AG20443 (cell line): ENCODE measurements around the gene INPP5J.

ENCODE experiments used
- DNase-seq: peaks from one replicate; pipeline ENCODE4 v3.0.0; 2012; ENCODE audit warnings: low spot score, mixed read lengths

The INPP5J gene

DNA sequence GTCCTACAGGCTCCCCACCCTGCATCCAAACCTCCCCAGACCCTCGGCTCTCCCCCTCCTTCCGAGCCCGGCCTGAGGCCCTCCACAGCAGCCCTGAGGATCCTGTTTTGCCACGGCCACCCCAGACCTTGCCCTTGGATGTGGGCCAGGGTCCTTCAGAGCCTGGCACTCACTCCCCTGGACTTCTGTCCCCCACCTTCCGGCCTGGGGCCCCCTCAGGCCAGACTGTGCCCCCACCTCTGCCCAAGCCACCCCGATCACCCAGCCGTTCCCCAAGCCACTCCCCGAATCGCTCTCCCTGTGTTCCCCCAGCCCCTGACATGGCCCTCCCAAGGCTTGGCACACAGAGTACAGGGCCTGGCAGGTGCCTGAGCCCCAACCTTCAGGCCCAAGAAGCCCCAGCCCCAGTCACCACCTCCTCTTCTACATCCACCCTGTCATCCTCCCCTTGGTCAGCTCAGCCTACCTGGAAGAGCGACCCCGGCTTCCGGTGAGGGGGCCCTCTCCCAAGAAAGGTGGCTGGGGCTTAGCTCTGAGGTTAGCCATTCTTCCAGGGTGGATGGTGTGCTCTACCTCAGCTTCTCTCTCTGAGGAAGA, 2.9 kb downstream of the INPP5J start:
- no peak for DNase-seq

DNA sequence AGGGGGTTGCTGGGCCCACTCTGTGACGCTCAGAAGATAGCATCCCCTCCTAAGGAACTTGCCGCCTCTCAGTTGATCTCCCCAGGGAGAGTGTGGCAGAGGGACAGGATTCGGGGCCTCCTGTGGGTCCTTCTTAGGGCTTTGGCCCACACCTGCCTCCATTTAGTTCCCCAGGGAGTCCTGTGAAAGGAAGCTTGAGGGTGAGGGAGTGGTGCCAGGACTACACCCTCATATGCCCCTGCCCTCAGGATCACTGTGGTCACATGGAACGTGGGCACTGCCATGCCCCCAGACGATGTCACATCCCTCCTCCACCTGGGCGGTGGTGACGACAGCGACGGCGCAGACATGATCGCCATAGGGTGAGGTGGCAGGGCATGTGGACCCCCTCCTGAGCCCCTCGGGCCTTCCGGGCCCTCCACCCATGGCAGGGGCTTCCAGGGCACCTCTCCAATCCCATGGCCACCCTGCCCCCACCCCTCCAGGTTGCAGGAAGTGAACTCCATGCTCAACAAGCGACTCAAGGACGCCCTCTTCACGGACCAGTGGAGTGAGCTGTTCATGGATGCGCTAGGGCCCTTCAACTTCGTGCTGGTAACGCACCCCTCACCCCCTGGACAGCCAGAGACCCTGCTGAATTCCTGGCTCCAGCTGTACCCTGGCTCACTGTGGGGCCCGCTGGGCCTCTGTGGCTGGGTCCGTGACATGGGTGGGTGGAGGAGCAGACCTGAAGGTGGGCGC, 3.5 kb downstream of the INPP5J start:
- DNase-seq: no peak

DNA sequence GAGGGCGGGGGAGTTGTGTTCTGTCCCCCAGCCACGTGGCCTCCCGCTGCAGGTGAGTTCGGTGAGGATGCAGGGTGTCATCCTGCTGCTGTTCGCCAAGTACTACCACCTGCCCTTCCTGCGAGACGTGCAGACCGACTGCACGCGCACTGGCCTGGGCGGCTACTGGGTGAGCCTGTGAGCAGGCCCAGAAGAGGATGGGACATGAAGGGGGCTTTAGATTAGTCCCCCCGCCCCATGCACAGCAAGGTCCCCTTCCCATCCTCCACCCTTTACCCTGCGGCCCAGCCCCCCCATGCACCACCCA, 4.1 kb downstream of the INPP5J start:
- no peak for DNase-seq

DNA sequence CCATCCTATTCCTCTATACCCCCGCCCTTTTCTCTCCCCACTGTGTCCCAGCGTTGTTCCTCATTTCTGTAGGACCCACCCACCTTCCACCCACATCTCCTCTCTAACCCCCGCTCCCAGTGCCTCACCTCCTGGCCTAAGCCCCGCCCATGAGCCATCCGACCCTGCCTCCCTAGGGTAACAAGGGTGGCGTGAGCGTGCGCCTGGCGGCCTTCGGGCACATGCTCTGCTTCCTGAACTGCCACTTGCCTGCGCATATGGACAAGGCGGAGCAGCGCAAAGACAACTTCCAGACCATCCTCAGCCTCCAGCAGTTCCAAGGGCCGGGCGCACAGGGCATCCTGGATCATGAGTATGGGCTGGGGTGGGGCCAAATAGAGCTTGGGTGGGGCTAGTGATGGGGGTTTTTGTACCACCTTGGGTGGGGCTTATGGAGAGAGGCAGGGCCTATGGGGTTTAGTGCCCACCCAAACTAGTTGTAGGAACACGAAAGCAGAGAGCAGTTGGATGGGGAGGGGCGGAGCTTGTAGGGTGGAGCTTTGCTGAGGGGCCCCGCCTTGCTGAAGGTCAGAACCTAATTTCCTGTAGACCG, 4.5 kb downstream of the INPP5J start:
- no peak for DNase-seq

DNA sequence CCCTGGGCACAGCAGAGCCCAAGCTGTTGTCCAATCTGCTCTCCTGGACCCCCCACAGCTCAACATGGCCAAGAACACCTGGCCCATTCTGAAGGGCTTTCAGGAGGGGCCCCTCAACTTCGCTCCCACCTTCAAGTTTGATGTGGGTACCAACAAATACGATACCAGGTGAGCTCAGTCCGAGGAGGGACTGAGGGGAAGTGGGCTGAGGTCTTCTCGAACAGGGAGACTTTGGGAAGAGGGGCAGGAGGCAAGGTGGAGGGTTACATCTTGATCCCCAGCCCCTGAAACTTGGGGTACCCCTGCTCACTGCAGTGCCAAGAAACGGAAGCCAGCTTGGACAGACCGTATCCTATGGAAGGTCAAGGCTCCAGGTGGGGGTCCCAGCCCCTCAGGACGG, 5.4 kb downstream of the INPP5J start:
- no peak for DNase-seq

DNA sequence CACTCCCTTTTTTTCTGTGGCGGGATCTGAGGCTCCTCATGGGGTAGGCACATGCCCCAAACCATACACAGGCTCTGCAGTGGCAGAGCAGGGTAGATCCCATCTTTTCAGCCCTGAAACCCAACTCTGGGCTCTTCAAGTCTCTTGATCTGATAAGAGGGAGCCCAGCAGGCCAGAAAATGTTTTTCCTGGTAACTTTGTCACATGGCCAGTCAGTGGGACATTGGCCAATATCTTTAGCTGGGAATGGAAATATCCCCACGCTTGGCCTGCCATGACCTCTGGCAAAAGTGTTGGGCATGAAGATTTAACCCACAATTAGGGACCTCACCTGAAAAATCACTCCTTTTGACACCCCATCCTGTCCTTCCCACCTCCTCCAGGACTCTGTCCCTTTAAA, 8.1 kb downstream of the INPP5J start:
- no peak for DNase-seq

DNA sequence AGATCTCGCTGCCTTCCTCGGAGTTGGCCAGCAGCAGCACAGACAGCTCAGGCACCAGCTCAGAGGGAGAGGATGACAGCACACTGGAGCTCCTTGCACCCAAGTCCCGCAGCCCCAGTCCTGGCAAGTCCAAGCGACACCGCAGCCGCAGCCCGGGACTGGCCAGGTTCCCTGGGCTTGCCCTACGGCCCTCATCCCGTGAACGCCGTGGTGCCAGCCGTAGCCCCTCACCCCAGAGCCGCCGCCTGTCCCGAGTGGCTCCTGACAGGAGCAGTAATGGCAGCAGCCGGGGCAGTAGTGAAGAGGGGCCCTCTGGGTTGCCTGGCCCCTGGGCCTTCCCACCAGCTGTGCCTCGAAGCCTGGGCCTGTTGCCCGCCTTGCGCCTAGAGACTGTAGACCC, 11.1 kb downstream of the INPP5J start:
- no peak for DNase-seq

DNA sequence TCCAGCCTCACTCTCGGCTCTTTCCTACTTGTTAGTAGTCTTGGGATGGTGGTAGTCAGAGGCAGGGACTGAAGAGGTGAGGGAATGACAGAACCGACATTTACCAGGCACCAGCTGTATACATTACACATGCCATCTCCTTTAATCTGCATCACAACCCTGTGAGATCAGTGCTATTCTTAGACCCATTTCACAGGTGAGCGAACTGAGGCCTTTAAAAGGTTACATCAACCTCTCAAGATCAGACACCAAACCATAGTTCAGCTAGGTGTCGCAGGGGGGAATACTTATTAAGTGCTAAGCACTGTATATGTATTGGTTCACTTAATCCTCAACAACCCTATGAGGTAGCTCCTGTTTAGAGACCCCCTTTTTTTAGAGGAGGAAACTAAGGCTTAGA, 11.9 kb downstream of the INPP5J start:
- no peak for DNase-seq

DNA sequence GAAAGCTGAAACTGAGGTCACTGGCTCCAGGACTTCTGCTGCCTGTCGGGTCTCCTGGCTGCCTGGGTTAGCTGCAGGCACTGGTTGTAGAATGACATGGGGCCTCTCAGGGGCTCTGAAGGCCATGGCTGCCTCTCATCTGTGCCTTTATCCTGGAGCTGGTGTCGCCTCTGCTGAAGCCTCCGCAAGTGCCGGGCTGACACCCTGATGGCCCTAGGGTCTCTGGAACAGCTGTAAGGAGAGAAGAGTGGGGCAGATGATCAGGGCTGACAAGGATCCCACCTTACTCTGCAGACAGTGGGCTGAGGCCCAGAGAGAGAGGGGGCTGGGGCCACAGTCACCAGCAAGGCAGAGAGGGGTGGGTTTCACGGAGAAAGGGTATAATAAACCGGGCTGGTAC, 12.9 kb downstream of the INPP5J start:
- DNase-seq: no peak

DNA sequence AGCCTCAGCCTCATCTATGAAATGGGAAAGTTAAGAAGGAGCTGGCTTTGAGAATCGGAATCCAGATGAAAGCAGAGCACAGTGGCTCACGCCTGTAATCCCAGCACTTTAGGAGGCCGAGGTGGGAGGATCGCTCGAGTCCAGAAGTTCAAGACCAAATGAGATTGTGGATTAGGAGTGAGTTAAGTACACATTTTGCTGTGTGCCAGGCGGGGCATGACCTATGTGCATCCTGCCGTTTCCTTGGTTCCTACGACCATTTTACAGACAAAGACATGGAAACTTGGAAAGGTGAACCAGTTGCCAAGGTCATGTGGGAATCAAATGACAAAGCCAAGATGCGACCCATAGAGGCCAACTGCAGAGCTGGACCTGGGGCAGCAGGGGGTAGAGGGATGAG, 13.4 kb downstream of the INPP5J start:
- no peak for DNase-seq

DNA sequence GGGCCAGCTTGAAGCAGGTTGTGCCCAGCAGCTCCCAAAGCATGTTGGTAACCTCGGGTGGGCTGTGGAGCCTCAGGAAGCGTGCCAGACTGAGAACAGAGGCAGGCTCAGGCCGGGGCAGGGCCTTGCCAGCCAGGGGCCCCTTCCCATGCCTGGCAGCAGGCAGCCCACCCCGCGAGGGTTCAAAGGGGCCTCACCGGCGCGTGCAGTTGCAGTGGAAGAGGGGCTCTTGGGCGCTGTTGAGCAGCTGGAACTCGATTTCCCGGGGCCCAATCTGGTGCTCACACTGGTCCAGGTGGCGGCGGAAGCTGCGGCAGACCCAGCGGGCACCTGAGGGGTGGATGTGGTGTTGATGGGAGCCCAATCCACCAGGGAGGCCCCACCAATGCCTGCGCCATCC, 13.9 kb downstream of the INPP5J start:
- no peak for DNase-seq

DNA sequence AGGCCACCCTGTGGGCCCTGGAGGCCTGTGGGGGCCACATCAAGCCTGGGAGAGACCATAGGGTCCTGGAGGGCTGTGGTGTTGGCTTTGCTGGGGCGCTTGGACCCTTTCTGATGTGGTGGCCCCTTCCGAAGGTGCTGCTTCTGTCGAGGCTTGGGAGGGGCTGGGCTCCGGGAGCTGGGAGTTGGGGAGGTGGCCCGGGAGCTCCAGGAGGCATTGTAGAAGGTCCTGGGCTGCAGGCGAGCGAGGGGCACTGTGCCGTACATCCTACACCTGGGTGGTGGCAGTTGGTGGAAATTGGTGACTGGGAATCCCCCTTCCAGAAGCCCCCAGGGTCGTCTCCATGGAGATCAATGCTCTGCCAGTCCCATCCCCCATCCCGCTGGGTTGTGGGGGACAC, 15.0 kb downstream of the INPP5J start:
- DNase-seq: no peak

DNA sequence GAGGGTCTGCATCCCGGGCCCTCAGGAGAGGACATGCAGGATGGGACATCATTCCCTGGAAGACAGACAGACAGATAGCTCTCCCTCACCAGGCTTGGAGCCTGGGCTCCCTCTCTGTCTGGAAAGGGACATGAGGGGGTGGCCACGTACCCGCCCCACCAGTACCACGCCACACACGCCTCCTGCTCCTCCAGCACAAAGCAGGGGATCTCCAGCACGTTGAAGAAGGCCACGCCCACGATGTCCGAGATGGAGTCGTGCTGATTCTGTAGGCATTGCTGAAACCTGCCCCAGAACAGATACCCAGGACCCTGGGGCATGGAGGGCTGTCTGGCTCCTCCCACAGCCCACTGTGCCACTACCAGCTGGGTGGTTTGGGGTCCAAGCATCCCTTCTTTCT, 15.4 kb downstream of the INPP5J start:
- no peak for DNase-seq

DNA sequence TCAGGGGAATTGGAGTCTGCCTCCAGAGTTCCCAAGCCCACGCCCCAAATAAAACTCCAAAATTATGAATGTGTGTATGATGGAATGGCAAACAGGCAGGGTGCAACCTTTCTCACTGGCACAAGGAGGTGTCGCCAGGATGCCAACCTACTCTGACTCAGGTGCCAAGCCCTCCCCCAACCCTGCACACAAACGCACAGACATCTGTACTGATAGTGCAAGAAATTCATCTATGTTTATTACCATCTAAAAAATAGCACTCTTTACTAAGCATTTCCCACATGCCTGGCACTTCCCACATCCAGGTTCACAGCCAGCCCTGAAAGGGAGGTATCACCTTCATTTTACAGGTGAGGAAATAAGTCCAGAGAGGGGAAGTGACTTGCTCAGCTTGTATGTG, 16.3 kb downstream of the INPP5J start:
- no peak for DNase-seq

DNA sequence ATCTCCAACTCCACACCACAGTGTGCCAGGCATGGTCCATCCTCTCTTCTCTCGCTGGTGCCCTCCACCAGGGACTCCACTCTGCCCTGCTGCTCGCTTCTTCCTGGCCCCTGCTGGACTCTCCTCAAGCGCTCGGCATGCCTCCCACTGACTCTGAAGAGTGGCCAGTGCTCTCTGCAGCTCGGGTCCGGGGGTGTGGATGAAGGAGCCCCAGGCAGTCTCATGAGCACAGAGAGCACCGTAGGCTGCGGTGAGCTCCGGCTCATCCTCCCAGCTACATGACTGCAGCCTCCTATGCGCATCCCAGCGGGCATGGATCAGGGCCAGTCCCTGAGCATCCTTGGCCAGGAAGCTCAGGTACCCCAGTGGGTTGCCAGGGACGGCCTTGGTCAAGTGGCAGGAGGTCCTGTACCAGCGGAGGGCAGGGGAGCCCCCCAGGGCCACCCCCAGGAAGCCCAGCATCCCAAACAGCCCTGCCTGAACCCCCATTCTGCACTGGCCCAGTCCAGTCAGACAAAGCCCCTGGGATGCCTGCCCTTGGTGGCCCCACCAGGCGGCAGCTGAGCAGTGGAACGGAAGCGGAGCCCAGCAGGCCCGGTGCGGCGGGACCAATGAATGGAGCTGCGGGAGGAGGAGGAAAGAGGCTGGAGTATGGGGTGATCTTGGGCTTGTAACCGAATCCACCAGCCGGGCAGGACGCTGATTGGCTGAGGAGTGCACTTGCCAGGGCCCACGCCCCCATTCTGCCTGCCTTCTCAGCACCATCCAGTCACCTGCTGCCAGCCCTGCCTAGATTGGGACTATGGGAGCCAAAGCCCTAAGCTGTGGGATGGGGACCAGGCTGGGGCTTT, 17.3 kb downstream of the INPP5J start, which contains the start of gene PLA2G3:
PLA2G3 (minus strand) TSS at position 643 of the 851 bp plus-strand sequence; CDS start at position 489, 154 bp downstream.
- peak; percentile 71 for DNase-seq

DNA sequence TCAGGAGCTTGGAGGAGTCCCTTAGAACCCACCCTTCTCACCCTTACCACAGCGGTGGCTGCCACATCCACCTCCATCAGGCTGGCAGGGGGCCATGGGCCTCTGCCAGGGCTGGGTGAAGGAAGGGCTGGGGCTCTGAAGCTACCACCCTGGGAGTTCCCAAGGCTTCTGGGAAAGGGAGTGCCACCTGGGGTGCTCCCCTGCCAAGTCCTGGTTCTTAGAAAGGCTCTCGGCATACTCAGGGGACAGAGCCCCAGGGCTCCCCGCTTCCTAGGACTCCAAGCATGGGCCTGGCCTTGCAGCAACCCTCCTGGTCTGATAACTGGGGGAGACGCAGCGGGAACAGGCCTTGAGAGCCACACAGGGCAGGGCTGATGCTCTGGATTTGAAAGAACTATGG, 18.0 kb downstream of the INPP5J start:
- DNase-seq: no peak

DNA sequence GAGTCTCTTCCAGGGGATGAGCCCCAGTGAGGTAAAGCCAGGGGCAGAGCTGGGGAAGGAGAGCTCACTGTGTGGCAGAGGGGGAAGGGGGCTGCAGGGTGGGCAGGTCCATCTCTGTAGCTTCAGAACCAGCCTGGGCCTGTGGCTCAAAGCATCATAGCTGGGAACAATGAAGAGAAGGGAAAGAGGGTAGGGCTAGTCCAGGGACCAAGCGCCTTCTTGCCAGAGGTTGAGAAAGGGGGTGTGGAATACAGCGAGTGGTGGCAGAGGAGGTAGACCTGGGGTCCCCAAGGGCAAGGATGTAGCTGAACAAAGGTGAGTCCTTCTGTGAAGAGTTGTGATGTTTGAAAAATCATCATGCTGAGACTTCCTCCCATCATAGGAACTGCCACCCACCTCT, 18.8 kb downstream of the INPP5J start:
- no peak for DNase-seq

DNA sequence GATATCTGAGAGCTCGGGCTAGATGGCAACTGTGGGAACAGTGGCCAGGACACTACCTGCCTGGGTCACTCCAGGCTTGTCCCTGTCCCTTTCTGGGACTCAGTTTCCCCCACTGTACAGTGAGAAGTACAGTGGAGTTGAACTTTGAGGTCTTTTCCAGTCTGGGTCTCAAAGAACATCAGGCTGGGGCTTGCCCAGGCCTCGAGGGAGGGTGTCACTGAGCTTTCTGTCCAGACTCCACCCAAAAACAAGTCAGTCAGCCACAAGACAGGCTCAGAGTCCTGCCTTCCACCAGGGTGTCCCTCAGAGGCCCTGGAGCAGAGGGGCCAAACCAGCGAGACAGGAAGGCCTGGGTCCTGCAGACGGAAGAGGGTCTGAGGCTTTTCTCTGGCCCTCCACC, 19.5 kb downstream of the INPP5J start:
- DNase-seq: no peak

DNA sequence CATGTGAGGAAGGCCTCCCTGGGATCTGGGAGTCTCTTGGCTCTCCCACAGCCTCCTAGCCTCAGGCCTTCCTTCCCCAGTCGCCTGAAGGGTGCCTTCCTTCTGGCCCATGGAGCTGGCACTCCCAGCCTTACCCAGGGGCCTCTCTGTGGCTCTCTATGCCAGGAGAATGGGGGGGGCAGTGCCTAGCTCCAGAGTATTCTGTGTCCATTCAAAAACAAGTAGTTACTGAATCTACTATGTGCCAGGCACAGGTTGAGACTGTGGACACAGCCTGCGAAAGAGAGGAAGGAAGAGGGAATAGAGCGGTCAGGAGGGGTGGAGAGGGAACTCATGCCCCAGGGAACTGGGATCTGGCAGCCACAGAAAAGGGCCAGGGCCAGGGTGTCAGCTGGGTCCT, 20.3 kb downstream of the INPP5J start:
- no peak for DNase-seq

DNA sequence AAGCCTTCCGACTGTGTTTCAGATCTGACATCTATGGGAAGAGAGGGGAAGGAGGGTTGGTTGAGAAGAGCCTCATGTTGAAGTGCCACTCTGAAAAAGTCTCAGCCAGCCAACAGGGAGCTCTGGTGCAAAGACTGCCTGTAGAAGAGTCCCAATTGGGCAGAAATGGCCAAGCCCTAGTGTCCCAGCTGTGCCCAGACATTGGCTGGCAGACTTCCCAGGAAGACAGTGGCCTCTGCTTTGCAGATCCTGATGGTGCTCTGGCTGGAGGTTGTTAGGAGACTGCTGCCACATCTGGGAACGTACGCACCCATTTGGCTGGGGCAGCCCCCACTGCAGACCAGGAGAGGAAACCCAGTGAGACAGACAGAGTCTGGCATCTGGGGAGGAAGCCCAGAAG, 20.8 kb downstream of the INPP5J start:
- no peak for DNase-seq

DNA sequence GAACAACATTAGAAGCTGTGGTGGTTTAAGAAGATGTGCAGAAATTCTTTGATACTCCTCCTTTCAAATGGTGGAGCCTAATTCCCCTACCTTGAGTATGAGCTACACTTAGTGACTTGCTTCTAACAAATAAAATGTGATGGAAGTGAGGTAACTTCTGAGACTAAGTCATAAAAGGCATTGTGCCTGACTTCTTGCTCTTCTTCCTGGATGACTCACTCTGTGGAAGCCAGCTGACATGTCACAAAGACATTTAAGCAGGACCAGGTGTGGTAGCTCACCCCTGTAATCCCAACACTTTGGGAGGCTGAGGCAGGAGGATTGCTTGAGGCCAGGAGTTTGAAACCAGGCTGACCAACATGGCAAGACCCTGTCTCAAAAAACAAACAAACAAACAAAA, 21.5 kb downstream of the INPP5J start:
- no peak for DNase-seq

DNA sequence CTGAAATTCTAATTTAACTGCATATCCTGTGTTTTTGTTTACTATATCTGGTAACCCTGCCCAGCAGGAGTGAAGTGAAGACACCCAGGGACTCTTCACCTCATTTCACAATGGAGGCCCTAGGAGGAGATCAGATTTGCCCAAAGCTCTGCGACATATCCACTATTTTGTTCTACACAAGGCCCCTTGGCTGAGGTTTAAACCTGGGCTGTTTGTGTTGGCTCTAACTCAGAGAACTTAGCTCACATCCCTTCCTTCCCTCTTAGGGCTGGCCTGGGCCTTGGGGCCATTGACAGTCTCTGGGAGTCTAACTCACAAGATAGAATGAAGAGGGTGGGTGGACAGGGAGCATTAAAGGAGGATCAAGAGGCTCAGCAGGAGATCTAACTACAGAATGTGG, 25.7 kb downstream of the INPP5J start:
- DNase-seq: peak; percentile 15
